Mucosa of gallbladder (tissue), 1 donor: ENCODE data around the gene KIR3DL3. TPM values are rescaled to one million over a fixed set of nuclear protein-coding genes. Genes with fewer than 3 reads are reported as not detected.
"Not testable (repeated sequence)": the region's sequence is repeated elsewhere in the genome, so short reads cannot be mapped to it uniquely, and the experiment has no call there.

Experiments used
- DNase-seq: peaks from one replicate; pipeline ENCODE4 v3.0.0-alpha.2; 2020; ENCODE audit warnings: low spot score
- total RNA-seq: library from RNA; stranded (reverse); gene quantifications from one replicate; pipeline ENCODE4 v1.2.1, GENCODE V29; 2021
- donor health status: DM: no; HTN: no; CAD: no.

KIR3DL3 gene
- total RNA-seq, 1 donor from 2014 or later: not detected

DNA sequence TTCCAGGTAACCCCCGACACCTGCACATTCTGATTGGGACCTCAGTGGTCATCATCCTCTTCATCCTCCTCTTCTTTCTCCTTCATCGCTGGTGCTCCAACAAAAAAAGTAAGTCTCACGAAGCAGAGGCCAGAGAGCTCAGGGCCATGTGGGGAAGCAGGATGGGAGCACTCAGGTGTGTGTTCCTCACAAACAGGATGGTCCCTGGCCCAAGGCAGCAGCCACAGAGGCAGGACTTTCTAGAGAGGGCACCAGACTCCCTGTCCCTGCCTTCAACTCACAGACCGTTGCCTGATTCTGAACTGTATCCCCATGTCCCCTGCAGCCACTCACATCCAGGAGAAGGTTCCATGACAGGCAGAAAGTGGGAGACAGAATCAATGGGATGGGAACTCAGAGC, 58.7 kb downstream of the KIR3DL3 start:
- not testable (repeated sequence) for DNase-seq

Other genes starting within 250 kb of the KIR3DL3 start
- gene LAIR2, start 221.6 kb upstream of the KIR3DL3 start, total RNA-seq: not detected
- 5.8 TPM for gene LILRA2, start 150.7 kb upstream of the KIR3DL3 start, total RNA-seq
- 1.9 TPM for gene LILRA1, start 130.8 kb upstream of the KIR3DL3 start, total RNA-seq
- 11.4 TPM for gene LILRB1, start 94.0 kb upstream of the KIR3DL3 start, total RNA-seq
- gene LILRB4, start 61.5 kb upstream of the KIR3DL3 start, total RNA-seq: 16.4 TPM
- gene KIR2DL3, start 14.1 kb downstream of the KIR3DL3 start, total RNA-seq: not detected
- gene KIR2DL1, start 45.4 kb downstream of the KIR3DL3 start, total RNA-seq: not detected
- not detected for gene KIR2DL4, start 79.2 kb downstream of the KIR3DL3 start, total RNA-seq
- gene KIR3DL1, start 92.0 kb downstream of the KIR3DL3 start, total RNA-seq: not detected
- gene KIR2DS4, start 108.2 kb downstream of the KIR3DL3 start, total RNA-seq: not detected
- gene KIR3DL2, start 126.0 kb downstream of the KIR3DL3 start, total RNA-seq: not detected
- not detected for gene FCAR, start 149.8 kb downstream of the KIR3DL3 start, total RNA-seq
- gene NCR1, start 181.7 kb downstream of the KIR3DL3 start, total RNA-seq: 0.32 TPM
- gene NLRP7, start 223.1 kb downstream of the KIR3DL3 start, total RNA-seq: not detected
- gene NLRP2, start 241.9 kb downstream of the KIR3DL3 start, total RNA-seq: 14.8 TPM